GM18870 (cell line): ENCODE results near the gene CREB5.
"Not testable (repeated sequence)": the region's sequence is repeated elsewhere in the genome, so short reads cannot be mapped to it uniquely, and the experiment has no call there.

Experiments used
- ATAC-seq: cut with Tn5 transposase; IDR thresholded peaks from one replicate; pipeline ENCODE4 v1.9.1; 2021; ENCODE audit warnings: moderate library complexity; ENCODE audit not compliant: unreplicated experiment

CREB5 gene

DNA sequence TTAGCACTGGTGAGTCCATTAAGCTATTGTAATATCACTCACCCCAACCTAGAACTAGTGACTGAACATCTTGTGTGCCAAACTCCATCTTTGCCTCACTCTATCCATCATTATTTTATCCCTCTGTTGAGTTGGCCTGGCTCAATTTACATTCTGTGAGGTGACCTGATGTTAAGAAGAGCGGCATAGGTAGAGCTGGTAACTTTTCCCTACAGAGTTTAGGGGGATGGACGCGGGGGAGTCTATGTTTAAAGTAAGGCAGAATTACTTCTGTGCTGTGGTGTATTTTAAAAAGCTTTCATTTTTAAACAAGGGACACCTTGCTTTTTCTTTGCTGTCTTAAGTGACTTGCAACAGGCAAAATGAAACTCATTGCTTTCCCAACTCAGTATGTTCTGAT, 186.3 kb downstream of the CREB5 start:
- no peak for ATAC-seq

DNA sequence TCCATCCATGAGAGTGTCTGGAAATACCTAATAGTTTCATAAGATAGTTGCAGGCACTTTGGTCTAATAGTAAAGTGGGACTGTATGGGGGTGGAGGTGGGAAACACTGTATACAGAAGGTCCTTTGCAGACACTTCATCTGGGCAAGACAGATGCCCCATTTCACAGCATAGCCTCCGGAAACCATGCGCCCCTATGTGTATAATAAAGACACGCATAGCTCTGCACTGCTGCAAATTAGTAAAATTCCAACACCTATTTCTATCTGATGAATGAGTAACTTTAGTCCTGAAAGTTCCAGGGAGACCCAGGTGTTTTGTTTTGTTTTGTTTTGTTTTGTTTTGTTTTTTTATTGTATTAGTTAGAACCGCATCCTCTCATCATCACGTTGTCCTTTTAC, 187.1 kb downstream of the CREB5 start:
- no peak for ATAC-seq

DNA sequence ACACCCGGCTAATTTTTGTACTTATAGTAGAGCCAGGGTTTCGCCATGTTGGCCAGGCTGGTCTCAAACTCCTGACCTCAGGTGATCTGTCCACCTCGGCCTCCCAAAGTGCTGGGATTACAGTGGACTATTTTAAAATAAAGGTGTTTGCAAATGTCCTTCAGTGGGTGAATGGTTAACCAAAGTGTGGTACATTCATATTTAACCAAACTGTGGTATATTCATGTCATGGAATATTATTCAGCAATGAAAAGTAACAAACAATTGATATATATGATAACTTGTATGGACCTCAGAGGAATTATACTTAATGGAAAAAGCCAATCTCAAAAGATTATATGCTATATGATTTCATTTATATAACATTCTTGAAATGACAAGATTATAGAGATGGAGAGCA, 190.0 kb downstream of the CREB5 start:
- ATAC-seq: no peak

DNA sequence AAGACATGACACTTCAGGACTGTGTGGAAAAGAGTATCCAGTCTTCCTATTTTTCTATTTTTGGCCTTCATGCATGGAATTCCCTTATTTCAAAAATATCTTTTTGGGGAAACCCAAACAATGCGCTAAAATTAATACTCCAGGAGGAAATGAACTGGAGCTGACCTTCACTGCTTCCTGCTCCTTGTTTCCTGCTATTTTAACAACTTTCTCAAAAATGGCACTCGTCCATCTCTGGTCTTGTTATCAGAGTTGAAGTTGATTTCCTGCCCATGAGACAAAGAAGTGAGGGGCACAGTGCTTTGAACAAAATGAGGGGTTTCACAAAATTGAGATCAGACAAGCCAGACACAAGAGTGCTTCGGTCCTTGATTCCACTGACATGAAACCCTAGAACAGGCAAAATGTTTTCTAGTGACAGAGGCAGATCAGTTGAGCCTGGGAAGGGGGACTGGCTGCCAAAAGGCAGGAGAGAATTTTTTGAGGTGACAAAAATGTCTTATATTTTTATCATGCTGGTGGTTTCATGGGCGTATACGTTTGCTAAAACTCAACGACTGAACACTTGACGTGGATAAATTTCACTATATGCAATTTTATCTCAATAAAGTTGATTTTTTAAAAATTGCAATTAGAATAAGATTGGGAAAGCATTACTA, 193.2 kb downstream of the CREB5 start:
- no peak for ATAC-seq

DNA sequence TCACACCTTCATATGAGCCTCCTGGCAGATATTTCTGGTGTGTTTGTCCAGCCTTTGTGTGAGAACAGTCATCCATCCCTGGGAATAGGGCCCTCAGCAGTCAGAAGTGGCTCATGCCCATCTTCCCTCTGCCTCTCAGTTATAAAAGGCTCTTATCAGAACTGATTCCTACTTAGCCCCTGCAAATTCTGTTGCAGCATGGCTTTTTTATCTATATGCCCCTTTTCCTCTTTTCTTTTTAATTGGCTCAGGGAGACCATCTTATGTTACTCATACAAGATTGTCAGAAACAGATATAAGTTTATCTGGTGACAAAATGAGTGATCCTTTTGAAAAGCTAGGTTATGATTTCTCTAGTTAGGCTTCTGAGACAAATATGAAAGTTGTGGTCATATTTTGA, 194.1 kb downstream of the CREB5 start:
- ATAC-seq: no peak

DNA sequence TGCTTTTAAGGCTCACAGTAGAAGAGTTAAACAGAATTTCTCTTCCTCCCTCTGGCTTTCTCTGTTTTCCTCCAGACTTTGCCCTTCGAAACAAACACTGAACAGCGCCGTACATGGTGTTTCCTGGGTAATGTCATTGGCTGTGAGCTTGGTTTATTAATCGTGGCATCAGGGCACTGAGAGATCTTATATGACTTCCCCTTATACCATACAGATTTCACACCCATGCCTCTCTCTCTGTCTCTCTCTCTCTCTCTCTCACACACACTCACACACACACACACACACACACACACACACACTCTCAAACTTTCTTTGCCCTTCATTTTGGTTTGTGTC, 195.5 kb downstream of the CREB5 start:
- ATAC-seq: no peak

DNA sequence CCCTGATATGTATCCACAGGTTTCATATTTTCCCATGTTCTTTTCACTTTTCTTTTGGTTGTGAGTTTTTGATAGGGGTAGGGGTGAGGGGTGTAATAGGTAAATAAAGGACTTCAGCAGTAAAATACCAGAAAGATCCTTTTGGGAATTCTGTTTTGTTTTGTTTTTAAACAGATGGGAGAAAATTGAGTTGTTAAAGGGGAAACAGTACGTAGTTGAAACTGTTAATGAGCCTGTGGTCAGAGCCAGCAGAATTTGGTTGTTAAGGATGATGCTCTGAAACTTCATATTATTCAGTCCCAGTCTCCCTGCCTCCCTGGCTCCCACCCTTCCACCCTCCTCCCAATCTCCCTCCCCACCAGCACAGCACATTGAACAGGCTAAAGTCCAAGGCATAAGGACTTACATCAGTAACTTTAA, 195.9 kb downstream of the CREB5 start:
- ATAC-seq: no peak

DNA sequence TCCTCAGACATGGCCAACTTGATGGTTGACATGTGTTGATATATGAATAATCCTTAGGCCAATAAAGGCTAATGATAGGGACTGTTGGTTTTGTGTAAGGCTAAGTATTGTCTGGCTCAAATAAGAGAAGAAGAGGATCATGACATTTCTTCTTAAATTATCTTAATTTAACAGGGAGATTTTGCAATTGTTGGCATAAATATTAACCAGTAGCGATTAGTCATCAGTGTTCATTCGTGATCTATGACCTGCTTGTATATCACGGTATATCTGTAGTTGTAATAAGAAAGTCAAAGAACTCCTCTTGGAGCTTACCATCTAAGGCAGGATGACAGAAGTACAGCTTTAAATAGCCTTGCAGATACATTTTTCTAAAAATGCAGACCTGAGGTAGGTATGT, 196.4 kb downstream of the CREB5 start:
- ATAC-seq: no peak

DNA sequence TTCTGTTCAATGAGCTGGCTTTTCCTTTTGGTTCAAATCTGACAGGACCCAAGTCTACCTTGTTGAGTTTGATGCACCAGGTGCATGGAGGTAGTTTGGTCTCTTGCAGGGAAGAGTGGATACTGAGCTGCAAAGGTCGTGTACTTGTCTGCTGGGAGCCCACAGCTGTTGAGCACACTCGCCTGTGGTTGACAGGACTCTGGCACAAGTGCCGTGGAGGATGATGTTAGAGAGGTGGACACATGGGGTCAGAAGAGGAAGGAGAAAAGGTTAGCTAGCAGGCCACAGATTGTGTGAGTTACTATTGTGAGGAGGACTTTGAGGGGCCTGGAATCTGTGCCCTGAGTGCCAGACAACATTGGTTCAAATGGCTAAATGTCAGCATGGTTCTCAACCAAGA, 197.3 kb downstream of the CREB5 start:
- ATAC-seq: no peak

DNA sequence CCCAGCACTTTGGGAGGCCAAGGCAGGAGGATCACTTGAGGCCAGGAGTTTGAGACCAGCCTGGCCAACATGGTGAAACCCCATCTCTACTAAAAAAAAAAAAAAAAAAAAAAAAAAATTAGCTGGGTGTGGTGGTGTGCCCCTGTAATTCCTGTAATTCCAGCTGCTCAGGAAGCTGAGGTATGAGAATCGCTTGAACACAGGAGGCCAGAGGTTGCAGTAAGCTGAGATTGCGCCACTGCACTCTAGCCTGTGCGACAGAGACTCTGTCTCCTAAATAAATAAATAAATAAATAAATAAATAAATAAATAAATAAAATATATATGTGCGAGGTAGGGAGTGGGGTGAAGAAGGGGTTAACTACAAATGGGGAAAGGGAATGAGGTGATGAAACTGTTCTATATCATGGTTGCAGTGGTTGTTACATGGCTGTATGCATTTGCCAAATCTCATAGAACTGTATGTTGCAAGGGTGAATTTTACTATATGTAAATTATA, 199.1 kb downstream of the CREB5 start:
- not testable (repeated sequence) for ATAC-seq

DNA sequence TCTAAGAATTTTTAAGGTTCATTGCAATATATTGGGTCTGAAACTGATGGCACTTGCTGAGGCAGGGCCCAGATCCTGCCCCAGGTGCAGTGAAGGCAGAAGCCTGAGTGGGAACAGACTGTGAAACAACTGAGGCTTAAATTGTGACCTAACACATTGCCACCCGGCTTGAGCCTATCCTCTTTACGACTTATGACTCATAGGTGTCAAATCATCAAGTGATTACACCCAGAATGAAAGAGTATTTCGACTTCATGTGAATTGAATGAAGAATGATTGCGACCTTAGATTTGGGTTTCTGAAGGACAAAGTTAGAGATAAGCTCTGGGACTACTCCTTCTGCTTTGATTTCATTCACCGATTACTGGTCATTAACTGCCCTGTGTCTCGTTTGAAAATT, 200.9 kb downstream of the CREB5 start:
- ATAC-seq: no peak

DNA sequence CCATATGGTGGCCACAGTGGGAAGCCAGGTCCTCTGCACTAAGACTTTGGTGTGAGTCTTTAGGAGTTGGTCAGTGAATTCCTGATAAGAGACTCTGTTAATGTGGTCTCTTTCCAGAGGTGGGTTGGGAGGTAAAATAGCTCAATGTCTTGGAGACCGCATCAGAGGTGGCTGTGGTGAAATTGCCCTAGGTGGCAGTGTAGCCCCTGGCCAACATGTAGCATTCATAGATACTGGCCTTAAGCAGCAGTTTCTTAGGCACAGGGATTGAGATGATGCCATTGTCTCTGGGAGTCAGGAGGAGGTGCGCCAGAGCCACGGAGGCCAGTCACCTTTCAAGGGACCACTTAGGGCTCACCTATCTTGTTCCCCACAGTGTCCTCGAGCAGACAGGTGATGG, 202.8 kb downstream of the CREB5 start:
- ATAC-seq: no peak

DNA sequence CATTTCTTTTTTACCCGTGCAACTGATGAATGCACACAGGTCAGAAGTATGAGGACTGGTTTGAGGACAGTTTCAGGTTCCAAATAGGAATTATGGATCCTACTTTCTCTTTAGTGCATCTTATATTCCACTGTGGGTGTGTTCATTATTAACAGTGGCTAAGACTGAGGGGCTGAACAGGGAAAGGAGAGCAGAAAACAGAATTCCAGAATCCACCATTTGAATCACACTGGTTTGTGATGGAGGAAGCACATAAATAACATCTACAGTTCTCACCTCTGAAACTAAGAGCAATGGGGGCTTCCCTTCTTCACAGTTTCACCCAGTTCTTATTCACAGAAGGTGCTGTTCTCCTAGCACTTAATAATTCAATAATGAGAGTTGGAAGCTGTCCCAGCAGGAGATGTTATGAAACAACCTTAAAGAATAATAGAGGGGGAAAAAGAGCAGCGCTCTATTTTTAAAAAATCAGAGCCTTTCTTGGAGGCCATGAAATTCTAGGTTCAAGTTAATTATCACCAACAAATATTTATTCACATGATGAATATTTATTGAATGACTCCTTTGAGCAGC, 205.1 kb downstream of the CREB5 start:
- ATAC-seq: no peak

DNA sequence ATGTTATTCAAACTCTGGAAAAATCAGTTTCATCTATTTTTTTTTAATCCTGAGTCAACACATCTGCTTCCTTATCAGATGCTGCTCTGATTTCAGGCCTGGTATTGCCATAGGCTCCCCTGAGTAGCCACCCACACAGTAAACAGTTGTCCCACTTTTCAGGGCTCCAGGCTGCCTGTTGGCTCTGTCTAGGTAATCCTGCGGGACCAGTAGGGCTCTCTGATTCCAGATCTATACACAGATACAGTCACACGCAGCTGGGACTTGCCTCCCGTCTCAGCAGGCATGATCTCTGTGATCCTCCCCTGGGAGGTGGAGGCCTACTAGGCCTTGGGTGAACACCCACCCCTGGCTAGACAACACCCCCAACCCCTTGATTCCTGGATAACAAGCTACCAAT, 206.1 kb downstream of the CREB5 start:
- no peak for ATAC-seq

DNA sequence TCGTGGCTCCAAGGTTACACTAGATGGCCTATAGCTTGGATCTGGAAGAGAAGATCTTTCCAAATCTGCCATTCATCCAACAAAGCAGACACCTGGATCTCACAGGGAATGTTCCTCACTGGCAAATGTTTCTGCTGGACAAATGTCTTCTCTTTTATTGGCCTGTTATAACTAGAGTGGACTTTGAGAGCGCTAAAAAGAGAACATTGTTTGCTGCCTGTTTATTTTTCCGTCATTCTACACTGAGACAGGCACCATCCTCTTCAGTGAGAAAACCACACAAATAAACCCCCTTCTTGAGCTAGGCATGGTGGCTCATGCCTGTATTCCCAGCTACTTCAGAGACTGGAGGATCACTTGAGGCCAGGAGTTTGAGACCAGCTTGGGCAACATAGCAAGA, 206.9 kb downstream of the CREB5 start:
- no peak for ATAC-seq

DNA sequence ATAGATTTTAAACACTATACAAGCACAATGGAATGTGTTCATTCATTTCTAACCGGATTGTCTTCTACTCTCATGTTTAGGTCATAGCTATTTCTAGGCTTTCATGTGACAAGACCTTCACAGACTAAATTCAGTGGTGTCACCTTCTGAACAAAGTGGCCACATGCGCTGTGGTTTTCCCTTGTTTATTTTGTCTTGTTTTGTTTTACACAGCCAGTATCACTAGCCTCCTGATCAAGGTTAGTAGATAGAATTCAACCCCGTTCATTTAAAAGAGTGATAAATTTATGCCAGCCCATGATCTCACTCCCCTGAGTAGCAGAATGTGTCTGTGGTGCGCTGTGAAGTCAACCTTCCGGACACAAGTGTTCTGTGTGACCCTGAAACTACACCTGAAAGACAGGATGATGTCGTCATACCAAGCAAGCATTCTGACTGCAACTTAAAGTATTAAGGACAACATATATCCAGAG, 209.1 kb downstream of the CREB5 start:
- ATAC-seq: no peak

DNA sequence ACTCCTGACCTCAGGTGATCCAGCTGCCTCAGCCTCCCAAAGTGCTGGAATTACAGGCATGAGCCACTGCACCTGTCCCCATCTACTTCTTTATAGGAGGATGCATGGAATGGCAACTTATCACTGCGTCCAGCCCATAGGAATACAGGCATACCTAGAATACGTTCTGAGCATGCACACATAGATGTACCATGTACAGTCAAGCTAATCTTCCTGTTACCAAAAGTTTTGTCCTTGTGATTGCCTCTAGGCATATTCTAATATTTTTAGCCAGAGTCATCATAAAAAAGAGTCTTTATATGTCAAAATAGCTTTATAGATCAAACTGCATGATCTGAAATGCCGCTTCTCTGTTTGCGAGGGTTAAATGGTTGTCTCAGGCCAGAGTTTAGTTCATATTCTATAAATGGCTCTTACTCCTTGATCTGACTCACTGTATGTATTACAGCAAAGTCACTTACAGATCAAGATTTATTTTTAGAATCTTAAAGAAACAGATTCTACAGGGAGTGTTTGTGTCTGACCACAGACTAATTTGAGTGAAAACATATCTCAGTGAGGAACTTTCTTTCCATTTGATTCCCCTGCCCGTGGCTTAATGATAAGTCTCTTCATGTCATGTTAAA, 210.9 kb downstream of the CREB5 start:
- ATAC-seq: no peak

DNA sequence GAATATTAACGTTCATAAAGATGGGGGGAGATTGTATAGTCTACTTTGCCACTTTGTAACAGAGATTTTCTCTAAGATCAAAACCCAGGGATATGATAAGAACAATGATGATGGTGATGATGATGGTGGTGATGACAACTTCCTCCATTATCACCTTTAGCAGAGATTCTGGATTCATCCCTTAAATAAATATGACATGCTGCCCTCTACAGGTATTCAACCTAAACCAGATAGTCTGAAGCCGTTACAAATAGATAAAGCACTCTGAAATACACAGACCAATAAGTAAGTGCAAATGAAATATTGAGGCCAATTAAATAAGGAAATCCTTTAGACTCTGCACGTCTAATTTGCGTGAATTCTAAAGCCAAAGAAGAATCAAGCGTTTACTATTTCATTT, 211.5 kb downstream of the CREB5 start:
- ATAC-seq: no peak

DNA sequence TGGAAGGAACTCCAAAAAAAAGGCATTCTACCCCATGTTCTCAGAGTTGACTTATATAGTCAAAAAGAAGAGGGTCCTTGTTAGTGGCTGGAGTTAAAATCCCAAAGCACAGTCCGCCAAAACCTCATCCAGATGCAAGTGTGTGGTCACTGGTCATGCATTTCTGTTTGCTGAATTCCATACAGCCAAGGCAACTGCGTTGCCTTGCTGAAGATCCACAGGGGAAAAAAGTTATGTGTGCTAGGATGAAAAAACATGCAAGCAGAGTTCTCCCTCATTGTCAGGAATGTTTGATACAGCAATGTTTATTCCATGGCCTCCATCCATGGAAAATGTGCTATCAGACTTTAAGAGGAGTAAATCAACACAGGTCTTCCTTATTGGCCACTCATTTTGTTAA, 213.1 kb downstream of the CREB5 start:
- ATAC-seq: no peak

DNA sequence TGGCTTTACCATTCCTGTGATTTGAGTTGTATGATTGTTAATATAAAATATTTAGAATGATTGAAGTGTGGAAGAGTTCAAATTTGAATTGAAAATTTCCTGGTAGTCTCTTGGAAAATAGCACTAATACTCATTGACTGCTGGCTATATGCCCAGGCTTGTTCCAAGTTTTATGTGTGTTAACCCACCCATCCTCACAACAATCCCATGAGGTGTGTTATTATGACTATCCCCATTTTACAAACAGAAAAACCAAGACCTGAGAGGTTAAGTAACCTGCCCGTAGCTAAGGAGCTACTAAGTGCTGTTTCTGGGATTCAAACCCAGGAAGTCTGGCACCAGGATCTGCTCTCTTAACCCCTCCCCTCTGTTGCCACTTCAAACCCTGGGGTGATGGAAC, 213.9 kb downstream of the CREB5 start:
- ATAC-seq: no peak

DNA sequence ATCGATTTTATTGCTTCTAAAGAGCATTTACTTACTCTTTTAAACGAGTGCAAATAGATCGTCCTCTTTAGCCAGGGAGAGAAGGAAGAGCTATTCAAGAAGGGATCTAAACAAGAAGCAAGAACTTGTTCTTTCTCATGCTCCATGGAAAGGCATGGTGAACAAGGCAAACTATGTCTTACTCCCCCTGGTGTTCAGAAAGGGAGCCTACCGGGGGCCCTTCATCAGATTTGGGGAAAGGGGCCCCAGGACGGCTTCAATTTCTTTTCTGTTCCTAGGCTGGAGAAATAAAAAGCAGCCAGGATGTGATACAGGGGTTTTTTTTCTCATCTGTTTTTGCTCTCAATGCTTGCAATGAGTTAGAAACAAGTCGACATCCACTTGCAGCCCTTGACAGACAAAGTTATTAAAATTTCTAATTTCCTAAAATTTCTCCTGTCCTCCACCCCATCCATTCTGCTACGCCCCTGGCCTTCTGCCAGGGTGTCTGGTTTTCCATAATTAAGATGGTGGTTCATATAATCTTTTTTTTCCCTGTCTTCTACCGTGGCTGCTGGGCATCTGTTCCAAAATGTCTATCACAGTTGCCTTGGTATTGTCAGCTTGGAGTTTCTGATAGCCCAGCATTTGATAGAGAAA, 214.4 kb downstream of the CREB5 start:
- ATAC-seq: no peak

DNA sequence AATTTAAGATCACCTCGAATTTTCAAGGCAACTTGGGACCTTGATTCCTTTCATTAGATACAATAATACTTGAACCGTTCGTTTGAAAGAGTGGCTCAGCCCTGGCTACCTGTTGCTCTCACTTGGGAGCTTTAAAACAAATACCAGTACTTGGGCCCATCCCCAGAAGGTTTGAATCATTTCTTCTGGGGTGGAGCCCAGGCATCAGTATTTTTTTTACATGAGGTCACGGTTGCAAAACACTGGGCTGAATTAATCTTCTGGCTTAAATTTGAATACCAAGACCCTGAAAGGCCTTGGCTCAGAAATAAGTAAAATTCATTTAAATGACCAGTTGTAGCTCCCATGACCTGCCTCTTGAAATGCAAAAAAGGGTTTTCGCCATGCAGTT, 214.9 kb downstream of the CREB5 start:
- ATAC-seq: no peak
